Immature natural killer cell (primary cell): ENCODE results near the gene ARHGAP22. TPM values are rescaled to one million over a fixed set of nuclear protein-coding genes. Genes with fewer than 3 reads are reported as not detected.
"Not testable (repeated sequence)": the region's sequence is repeated elsewhere in the genome, so short reads cannot be mapped to it uniquely, and the experiment has no call there.

Experiments
- DNase-seq, 3 donors: peaks; one replicate each; pipeline ENCODE4 v3.0.0; 2022; ENCODE audit warnings: mixed read lengths in 1 of 3
- H3K27ac Mint-ChIP-seq, 6 donors: one replicate each; pipeline ENCODE4 v1.8.0; 2020; ENCODE audit warnings: mixed read lengths in 6 of 6, mild to moderate bottlenecking in 5 of 6, inconsistent platforms in 4 of 6, moderate library complexity in 3 of 6
- H3K27me3 Mint-ChIP-seq, 3 donors: one replicate each; pipeline ENCODE4 v1.8.0; 2020 to 2021; ENCODE audit warnings: low read depth in 3 of 3, mild to moderate bottlenecking in 3 of 3, mixed read lengths in 3 of 3, moderate library complexity in 3 of 3, inconsistent platforms in 1 of 3
- H3K36me3 Mint-ChIP-seq, 3 donors: one replicate each; pipeline ENCODE4 v1.8.0; 2020; ENCODE audit warnings: mixed read lengths in 3 of 3, inconsistent platforms in 2 of 3, mild to moderate bottlenecking in 2 of 3
- H3K4me1 Mint-ChIP-seq, 2 donors: one replicate each; pipeline ENCODE4 v1.8.0; 2020; ENCODE audit warnings: inconsistent platforms in 2 of 2, mild to moderate bottlenecking in 2 of 2, mixed read lengths in 2 of 2, moderate library complexity in 1 of 2
- H3K4me3 Mint-ChIP-seq, 5 donors: one replicate each; pipeline ENCODE4 v1.8.0; 2020; ENCODE audit warnings: mild to moderate bottlenecking in 5 of 5, mixed read lengths in 5 of 5, inconsistent platforms in 3 of 5, moderate library complexity in 3 of 5
- H3K9me3 Mint-ChIP-seq, 6 donors: one replicate each; pipeline ENCODE4 v1.8.0; 2020; ENCODE audit warnings: mild to moderate bottlenecking in 6 of 6, mixed read lengths in 6 of 6, inconsistent platforms in 4 of 6, moderate library complexity in 3 of 6
- polyA plus RNA-seq, 3 donors: library from polyadenylated mRNA; unstranded; fragments of 300-500 nt; fragmentation: Illumina TruSeq; gene quantifications; one replicate each; pipeline ENCODE4 v1.2.3, GENCODE V29; 2021

The ARHGAP22 gene
- polyA plus RNA-seq, 3 donors from 2014 or later: not detected

DNA sequence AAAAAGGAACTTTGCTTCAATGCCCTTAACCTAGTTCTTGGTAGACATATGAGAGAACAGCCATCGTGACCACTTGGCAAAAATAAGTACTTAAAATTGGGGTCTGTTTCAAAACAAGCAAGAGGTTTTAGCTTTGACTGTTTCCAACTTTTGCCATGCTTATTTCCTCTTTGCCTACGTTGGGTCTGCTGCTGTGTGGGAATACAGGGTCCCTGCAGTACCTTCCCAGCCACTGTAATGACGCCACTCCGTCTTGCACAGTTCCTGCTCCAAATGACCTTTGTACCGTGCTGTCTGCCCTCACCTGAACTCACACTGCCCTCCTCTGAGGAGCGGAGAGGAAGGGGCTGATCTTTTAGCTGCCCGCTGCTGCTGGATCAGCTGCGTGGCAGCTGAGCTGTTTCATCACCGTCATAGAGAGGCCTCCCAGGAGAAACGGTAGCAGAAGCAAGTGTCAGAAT, 165.3 kb downstream of the ARHGAP22 start:
- H3K27ac Mint-ChIP-seq: no peak overlapping the region
- no peak overlapping the region for H3K4me3 Mint-ChIP-seq
- no peaks in the 10 kb centered on the region for H3K4me1 Mint-ChIP-seq
- H3K27me3 Mint-ChIP-seq: peaks cover 0 to 2% (median 0%) of the 10 kb centered on the region in 3 donors
- H3K36me3 Mint-ChIP-seq: peaks cover 4 to 8% (median 6%) of the 10 kb centered on the region in 3 donors
- DNase-seq: no peak
- H3K9me3 Mint-ChIP-seq: no peaks in the 10 kb centered on the region

DNA sequence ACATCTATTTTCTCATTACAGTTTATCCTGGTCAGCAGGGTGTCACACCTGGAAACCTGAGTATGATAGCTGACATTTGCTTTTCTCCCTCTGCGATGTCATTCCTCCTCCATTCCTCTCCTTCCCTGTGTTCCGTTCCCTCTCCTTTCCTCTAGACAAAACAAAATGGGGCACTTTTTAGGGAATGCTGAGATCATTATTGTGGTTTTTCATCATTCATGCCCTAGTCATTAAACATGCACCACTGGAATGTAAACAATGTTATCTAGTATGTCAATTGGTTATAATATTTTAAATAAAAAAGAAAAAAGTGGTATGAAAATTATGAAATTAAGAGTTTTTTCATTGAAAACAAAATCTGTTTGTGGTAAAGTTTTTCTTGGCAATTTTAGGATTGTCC, 165.8 kb downstream of the ARHGAP22 start:
- Mint-ChIP-seq H3K27me3 (peaks cover 0 to 2% (median 0%) of the 10 kb centered on the region in 3 donors), H3K4me1 (no peaks in the 10 kb centered on the region), H3K9me3 (no peaks in the 10 kb centered on the region), H3K27ac (no peak overlapping the region), H3K36me3 (peaks cover 4 to 8% (median 6%) of the 10 kb centered on the region in 3 donors), H3K4me3 (no peak overlapping the region)
- no peak for DNase-seq

DNA sequence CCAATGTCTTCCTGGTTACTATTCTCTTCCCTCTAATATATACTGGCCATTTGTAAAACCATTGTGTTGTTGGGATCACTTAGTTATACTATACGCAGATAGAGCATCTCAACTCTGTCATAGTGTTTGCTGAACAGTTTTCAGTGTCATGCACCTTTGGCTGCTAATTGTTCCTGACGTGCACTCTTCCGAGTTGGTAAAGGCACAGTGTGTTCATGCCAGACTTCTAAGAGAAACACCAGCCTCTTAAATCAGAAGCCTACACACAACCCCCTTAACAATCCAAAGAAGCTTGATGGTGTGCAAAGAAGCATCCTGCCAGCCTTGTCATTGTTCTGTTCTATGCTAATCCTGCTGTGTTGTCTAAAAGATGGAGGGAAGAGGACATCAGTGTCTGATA, 167.3 kb downstream of the ARHGAP22 start:
- no peak for DNase-seq
- peak overlapping the region in 1 of 6 donors; percentile 18 for H3K27ac Mint-ChIP-seq
- no peaks in the 10 kb centered on the region for H3K4me1 Mint-ChIP-seq
- H3K36me3 Mint-ChIP-seq: peaks cover 4 to 8% (median 6%) of the 10 kb centered on the region in 3 donors
- H3K9me3 Mint-ChIP-seq: no peaks in the 10 kb centered on the region
- no peaks in the 10 kb centered on the region for H3K27me3 Mint-ChIP-seq
- no peak overlapping the region for H3K4me3 Mint-ChIP-seq

DNA sequence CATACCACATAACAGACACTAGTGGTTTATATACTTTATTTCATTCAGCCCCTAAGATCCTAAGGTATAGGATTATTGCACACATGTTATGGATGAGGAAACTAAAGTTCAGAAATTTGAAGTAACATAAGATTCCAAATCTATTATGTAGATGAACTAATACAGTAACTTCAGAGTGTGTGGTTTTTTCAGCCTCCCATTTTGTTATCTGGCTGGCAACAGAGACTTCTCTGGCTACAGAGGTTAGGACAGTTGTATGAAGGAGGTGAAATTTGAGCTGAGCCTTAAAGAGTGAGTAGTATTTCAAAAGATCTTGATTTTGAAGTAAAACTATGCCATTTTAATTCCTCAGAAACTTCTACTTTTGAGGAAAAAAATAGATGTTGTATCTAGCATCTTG, 173.0 kb downstream of the ARHGAP22 start:
- Mint-ChIP-seq H3K9me3 (no peaks in the 10 kb centered on the region), H3K27me3 (no peaks in the 10 kb centered on the region), H3K36me3 (peaks cover 13 to 36% (median 21%) of the 10 kb centered on the region in 3 donors), H3K27ac (no peak overlapping the region), H3K4me3 (no peak overlapping the region), H3K4me1 (no peaks in the 10 kb centered on the region)
- DNase-seq: no peak

DNA sequence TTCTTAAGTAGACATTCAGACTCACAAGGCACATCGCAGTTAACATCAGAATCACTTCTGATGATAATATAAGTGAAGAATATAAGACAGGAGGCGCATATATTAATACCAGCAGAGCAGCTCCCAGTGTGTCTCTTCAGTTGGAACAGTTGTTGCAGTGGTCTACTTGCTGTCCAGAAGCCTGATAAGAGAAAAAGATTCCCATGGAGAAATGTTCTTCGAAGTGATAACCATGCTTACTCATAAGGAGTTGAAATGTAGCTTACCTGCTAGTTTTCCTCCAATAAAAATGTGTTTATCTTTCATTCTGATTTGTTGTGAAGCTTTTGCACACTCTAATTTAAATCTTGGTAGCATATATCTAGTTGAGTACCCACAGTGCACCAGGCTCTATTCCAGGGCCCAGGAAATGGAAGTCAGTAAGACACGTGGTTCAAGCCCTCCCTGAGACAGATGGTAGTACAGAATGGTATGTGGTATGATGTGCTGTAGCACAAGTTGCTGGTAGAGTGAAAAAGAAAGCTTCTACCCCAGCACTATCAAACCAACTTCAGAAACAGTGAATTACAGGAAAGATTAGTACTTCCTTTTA, 174.4 kb downstream of the ARHGAP22 start:
- Mint-ChIP-seq H3K36me3 (peaks cover 19 to 36% (median 21%) of the 10 kb centered on the region in 3 donors), H3K4me1 (no peaks in the 10 kb centered on the region), H3K27ac (no peak overlapping the region), H3K4me3 (no peak overlapping the region), H3K9me3 (no peaks in the 10 kb centered on the region), H3K27me3 (no peaks in the 10 kb centered on the region)
- DNase-seq: no peak

DNA sequence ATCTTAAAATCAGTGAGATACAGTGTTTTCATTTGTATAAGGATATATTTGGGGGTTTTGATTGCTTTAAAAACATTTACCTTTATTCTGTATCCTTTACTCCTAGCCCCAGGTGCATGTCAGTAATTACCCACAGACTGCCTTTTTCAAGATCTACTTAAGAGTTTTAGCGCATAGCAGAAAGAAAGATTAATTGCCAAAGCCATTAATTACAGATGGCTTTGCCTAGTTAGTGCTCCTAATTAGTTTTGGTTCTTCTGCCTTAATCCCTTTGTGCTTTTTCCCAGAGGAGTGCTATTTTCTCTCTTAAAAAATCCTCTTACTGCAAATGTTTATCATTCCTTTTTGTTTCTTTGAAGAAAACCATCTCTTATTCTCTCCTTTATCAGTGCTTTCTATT, 175.6 kb downstream of the ARHGAP22 start:
- H3K4me3 Mint-ChIP-seq: no peak overlapping the region
- DNase-seq: no peak
- no peaks in the 10 kb centered on the region for H3K9me3 Mint-ChIP-seq
- H3K36me3 Mint-ChIP-seq: peaks cover 19 to 35% (median 27%) of the 10 kb centered on the region in 3 donors
- no peaks in the 10 kb centered on the region for H3K4me1 Mint-ChIP-seq
- no peak overlapping the region for H3K27ac Mint-ChIP-seq
- H3K27me3 Mint-ChIP-seq: no peaks in the 10 kb centered on the region

DNA sequence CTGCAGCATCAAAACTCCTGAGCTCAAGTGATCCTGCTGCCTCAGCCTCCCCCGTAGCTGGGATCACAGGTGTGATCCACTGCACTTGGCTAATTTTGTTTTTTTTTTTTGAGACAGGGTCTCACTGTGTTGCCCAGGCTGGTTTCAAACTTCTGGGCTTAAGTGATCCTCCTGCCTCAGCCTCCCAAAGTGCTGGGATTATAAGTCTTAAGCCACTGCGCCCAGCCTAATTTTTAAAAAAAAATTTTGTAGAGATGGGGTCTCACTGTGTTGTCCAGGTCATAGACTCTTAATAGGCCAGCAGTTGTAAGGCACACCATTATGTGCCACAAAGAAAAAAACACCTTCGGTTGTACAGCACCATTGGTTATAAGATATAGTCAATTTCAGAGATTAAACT, 176.0 kb downstream of the ARHGAP22 start:
- H3K27me3 Mint-ChIP-seq: no peaks in the 10 kb centered on the region
- no peaks in the 10 kb centered on the region for H3K4me1 Mint-ChIP-seq
- H3K36me3 Mint-ChIP-seq: peaks cover 19 to 35% (median 27%) of the 10 kb centered on the region in 3 donors
- no peaks in the 10 kb centered on the region for H3K9me3 Mint-ChIP-seq
- DNase-seq: no peak
- no peak overlapping the region for H3K27ac Mint-ChIP-seq
- H3K4me3 Mint-ChIP-seq: no peak overlapping the region

DNA sequence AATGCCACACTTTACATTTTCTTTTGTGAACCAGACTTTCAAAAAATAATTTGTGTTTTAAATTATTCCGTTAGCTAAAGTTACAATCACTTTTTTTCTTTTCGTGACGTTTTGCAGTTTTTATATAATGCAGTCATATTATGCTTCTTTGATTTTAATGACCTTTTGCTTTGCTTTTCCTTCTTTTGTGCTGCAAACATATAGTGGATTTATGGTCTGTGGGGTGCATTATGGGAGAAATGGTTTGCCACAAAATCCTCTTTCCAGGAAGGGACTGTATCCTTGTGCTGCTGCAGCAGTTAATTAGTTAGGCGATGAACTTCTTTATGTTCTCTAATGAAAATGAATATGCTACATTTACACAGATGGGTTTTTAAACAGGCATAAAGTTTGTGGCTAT, 181.0 kb downstream of the ARHGAP22 start:
- Mint-ChIP-seq H3K4me1 (no peaks in the 10 kb centered on the region), H3K4me3 (no peak overlapping the region), H3K36me3 (peaks cover 16 to 26% (median 21%) of the 10 kb centered on the region in 3 donors), H3K27me3 (no peaks in the 10 kb centered on the region), H3K9me3 (no peaks in the 10 kb centered on the region), H3K27ac (no peak overlapping the region)
- DNase-seq: no peak

DNA sequence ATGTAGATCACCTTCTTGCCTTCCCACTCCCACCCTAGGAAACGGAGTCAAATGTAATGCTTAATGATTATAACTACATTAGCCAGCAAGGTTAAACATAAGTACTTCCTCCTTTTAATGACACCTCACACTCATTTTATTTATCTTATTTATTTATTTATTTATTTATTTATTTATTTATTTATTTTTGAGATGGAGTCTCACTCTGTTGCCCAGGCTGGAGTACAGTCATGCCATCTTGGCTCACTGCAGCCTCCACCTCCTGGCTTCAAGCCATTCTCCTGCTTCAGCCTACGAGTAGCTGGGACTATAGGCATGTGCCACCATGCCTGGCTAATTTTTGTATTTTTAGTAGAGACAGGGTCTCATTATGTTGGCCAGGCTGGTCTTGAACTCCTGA, 183.0 kb downstream of the ARHGAP22 start:
- H3K9me3 Mint-ChIP-seq, H3K4me1 Mint-ChIP-seq, H3K4me3 Mint-ChIP-seq, H3K27ac Mint-ChIP-seq, H3K27me3 Mint-ChIP-seq, DNase-seq: not testable (repeated sequence)
- H3K36me3 Mint-ChIP-seq: peaks cover 9 to 17% (median 10%) of the 10 kb centered on the region in 3 donors

DNA sequence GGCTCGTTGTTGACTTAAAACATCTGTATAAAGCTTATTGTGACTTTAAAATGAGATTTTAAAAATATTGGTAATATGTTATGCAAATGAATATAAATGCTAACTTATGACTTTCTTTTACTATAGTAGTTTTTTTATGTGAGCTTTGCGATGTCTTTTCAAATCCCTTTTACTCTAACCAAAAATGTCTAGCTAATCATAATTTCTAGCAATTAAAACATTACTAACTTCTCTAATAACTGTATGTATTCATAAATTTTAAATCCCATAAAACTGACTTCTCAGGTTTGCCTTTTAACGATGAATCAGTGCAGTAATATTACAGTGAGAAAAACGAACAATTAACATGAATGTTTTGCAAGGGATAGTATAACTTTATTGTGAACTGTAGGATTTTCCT, 185.2 kb downstream of the ARHGAP22 start:
- Mint-ChIP-seq H3K9me3 (no peaks in the 10 kb centered on the region), H3K27ac (no peak overlapping the region), H3K4me1 (no peaks in the 10 kb centered on the region), H3K4me3 (no peak overlapping the region), H3K36me3 (peaks cover 6 to 15% (median 7%) of the 10 kb centered on the region in 3 donors), H3K27me3 (no peaks in the 10 kb centered on the region)
- no peak for DNase-seq

DNA sequence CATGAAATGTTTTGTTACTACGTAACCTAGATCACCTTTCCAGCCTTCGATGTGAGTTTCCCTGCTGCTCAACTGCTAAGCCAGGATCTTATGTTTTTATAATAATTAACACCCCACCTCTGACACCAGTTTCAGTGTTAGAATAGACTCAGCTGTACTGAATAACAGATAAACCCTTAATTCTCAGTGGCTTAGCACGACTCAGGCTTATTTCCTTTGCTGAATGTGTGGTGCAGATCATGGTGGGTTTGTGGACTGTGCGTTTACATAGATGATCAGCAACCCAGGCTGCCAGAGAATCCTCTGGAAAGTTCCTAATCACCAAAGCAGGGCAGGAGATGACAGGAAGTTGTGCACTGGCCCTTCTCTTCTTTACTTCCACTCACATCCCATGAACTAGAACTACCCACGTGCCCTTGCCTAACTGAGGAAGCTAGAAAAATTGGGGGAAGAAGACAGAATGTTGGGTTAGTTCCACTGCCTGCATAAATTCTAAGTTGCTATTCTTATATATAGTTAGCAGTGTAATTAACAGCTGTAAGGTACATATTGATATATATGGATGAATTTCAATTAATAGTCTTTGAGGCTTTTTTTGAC, 186.6 kb downstream of the ARHGAP22 start:
- Mint-ChIP-seq H3K4me3 (no peak overlapping the region), H3K27me3 (no peaks in the 10 kb centered on the region), H3K27ac (peak overlapping the region in 1 of 6 donors; percentile 1), H3K9me3 (no peaks in the 10 kb centered on the region), H3K4me1 (no peaks in the 10 kb centered on the region), H3K36me3 (peaks cover 8 to 21% (median 11%) of the 10 kb centered on the region in 3 donors)
- no peak for DNase-seq

DNA sequence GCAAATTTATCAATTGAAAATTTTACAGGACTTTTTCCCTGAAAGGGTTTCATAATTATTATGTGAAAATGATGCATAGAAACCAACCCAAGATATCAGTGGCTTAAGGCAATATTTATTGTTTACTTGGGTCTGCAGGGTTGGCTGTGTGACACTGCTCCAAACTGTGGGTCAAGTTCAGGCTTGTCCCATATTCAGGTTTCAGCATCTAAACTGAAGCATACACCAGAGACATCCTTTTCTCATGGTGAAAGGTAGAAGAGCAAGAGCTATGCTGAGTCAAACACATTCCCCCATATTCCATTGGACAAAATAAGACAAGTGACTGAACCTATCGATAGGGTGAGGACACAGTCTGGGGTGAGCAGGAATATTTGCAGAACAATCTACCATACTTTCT, 187.5 kb downstream of the ARHGAP22 start:
- peaks cover 0 to 2% (median 0%) of the 10 kb centered on the region in 3 donors for H3K27me3 Mint-ChIP-seq
- peaks cover 0 to 8% (median 1%) of the 10 kb centered on the region in 6 donors for H3K9me3 Mint-ChIP-seq
- no peaks in the 10 kb centered on the region for H3K4me1 Mint-ChIP-seq
- peaks cover 14 to 26% (median 17%) of the 10 kb centered on the region in 3 donors for H3K36me3 Mint-ChIP-seq
- H3K4me3 Mint-ChIP-seq: no peak overlapping the region
- no peak for DNase-seq
- H3K27ac Mint-ChIP-seq: no peak overlapping the region

DNA sequence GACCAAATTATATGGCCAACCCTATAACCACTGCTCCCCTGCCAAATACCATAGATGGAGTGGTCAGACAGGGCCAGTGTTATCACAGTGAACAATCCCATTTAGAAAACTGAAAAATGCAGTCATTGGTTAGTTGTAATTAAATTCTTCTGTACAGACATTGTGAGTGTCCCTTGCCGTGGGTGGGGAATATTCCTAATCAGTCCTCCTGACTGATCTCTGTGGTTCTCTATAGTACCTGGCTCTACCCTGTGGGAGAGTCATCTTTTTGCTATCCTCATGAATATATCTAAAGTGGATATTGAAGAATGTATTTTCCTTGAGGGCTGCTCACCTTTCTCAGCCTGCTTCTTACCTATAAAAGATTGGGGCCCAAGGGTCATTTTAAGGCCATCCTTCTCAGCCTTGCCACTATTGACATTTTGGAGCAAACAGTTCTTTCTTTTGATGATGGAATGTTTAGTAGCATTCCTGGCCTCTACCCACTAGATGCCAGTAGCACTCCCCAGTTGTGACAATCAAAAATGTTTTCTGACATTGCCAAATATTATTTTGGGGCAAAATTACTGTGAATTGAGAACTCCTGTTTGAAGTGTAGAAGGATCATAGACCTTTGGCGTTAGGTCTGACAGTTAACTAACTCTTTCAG, 188.2 kb downstream of the ARHGAP22 start:
- Mint-ChIP-seq H3K27ac (no peak overlapping the region), H3K4me1 (no peaks in the 10 kb centered on the region), H3K9me3 (peaks cover 0 to 8% (median 2%) of the 10 kb centered on the region in 6 donors), H3K36me3 (peaks cover 19 to 30% (median 19%) of the 10 kb centered on the region in 3 donors), H3K27me3 (peaks cover 0 to 2% (median 0%) of the 10 kb centered on the region in 3 donors), H3K4me3 (no peak overlapping the region)
- DNase-seq: no peak

DNA sequence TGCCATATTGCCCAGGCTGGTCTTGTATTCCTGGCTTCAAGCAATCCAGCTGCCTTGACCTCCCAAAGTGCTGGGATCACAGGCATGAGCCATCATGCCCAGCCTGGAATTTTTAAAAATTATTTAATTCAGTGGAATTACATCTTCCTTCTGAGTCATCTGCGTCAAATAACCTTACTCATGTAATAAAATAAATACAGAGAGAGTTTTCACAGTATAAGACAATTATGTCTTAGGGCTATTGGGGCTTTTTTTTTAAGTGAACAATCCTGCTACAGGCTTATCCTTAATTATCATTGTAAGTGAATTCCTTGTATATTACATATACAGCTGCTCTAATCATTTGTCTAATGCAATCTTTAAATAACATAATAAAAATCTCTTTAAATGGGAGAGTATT, 190.1 kb downstream of the ARHGAP22 start:
- DNase-seq: no peak
- Mint-ChIP-seq H3K27ac (no peak overlapping the region), H3K4me1 (no peaks in the 10 kb centered on the region), H3K4me3 (no peak overlapping the region), H3K27me3 (peaks cover 0 to 2% (median 0%) of the 10 kb centered on the region in 3 donors), H3K36me3 (peaks cover 31 to 42% (median 37%) of the 10 kb centered on the region in 3 donors), H3K9me3 (peaks cover 0 to 8% (median 2%) of the 10 kb centered on the region in 6 donors)
